Tibial nerve (tissue), 4 donors: ENCODE results near the gene CXCL9.

Experiments used
- CTCF ChIP-seq, 5 experiments: fragments of 200-600 bp in 3 of 5; fragments of 450-650 bp in 2 of 5; sonication (generic) in 3 of 5; IDR thresholded peaks; one replicate each; pipeline ENCODE4 v1.5.1; 2016 to 2019; ENCODE audit warnings: antibody characterized with exemption in 5 of 5, mild to moderate bottlenecking in 3 of 5, moderate library complexity in 2 of 5
- EP300 ChIP-seq, 2 donors: sonication (generic); formaldehyde crosslinking; IDR thresholded peaks; one replicate each; pipeline ENCODE4 v1.6.1; 2017; ENCODE audit warnings: antibody characterized with exemption in 2 of 2, mild to moderate bottlenecking in 1 of 2
- POLR2A ChIP-seq, 2 donors: fragments of 450-650 bp; IDR thresholded peaks; one replicate each; pipeline ENCODE4 v1.6.1; 2017; ENCODE audit warnings: antibody characterized with exemption in 2 of 2, mild to moderate bottlenecking in 2 of 2, moderate library complexity in 2 of 2

- TF ChIP-seq POLR2A (IDR thresholded peaks at IDR 0.05) (no peak), CTCF (IDR thresholded peaks at IDR 0.05) (no peak), EP300 (IDR thresholded peaks at IDR 0.05) (no peak)
Observed at GRCh38 chr4:76003035-76003434, 4.3 kb downstream of the CXCL9 start.
